ENCODE data around the gene DR1. TPM values are rescaled to one million over a fixed set of nuclear protein-coding genes. Genes with fewer than 3 reads are reported as not detected.

Gene DR1
- total and polyA plus RNA-seq, 2 of the 4 experiments (the other 2 are of a cell fraction): 27.1 to 39.4 TPM

- H3K27ac ChIP-seq (ENCODE audit: insufficient read depth, low read length): no peak overlapping the region
- H3K4me2 ChIP-seq (ENCODE audit: low read depth, low read length): no peak overlapping the region
- H3K4me1 ChIP-seq (ENCODE audit: control insufficient read depth, insufficient read depth, low read length): 0 out of 2 replicates have a peak, but pooled peaks cover 1% of the 10 kb centered on the region
- H3K9ac ChIP-seq (ENCODE audit: low read depth, low read length): no peak overlapping the region
- H3K14ac ChIP-seq (replicated peaks; ENCODE audit: low read depth, low read length): no peak overlapping the region
- no peak overlapping the region for H4K5ac ChIP-seq (ENCODE audit: low read depth, low read length)
- H2BK20ac ChIP-seq (ENCODE audit: low read depth, low read length): no peak overlapping the region
- H3K79me1 ChIP-seq (ENCODE audit: low read depth in 1 of 2, low read length in 2 of 2): peaks cover 12 to 36% of the 10 kb centered on the region in 2 experiments
- CTCF ChIA-PET: no interaction called here
- BruUV-seq (replicated peaks): no TSS peak
- in situ Hi-C loops (cut with MboI; ENCODE audit: low sequenced_read_pairs): no loop called here
- H3K23ac ChIP-seq (ENCODE audit: low read depth, low read length): no peak overlapping the region
- H3K36me3 ChIP-seq (ENCODE audit: control insufficient read depth, insufficient read depth, low read length): peaks cover 14% of the 10 kb centered on the region
- no peak overlapping the region for H3K56ac ChIP-seq (ENCODE audit: extremely low read depth, insufficient read depth, low read length)
- intact Hi-C loops (cut with micrococcal nuclease): no loop called here
- no peak overlapping the region for H2BK15ac ChIP-seq (ENCODE audit: low read depth, low read length)
- ATAC-seq (ENCODE audit: low read depth) (no peak), DNase-seq (no peak)
- H4K91ac ChIP-seq (ENCODE audit: insufficient read depth, low read depth, low read length): no peak overlapping the region
- no peak overlapping the region; a peak in 1 of 4 replicates for H4K8ac ChIP-seq (ENCODE audit: low read depth in 2 of 2, low read length in 2 of 2)
- dilution Hi-C loops (cut with HindIII; ENCODE audit: low sequenced_read_pairs, unreplicated experiment): no loop called here
- no peak overlapping the region for H2AK5ac ChIP-seq (ENCODE audit: low read depth, low read length)
- POLR2A ChIA-PET (ENCODE audit: unreplicated experiment): no interaction called here
- no peaks in the 10 kb centered on the region for H3K27me3 ChIP-seq (ENCODE audit: control insufficient read depth, insufficient read depth, low read length)
- no peak overlapping the region for H3K4me3 ChIP-seq (ENCODE audit: insufficient read depth, low read depth, low read length)
- H3K18ac ChIP-seq (ENCODE audit: low read depth, low read length): no peak overlapping the region
- H3K4ac ChIP-seq (ENCODE audit: low read depth, low read length): no peak overlapping the region
- no peak for TF ChIP-seq ELK1 (IDR thresholded peaks at IDR 0.05; ENCODE audit: borderline replicate concordance, low read depth, low read length)
- TF ChIP-seq MAZ (IDR thresholded peaks at IDR 0.05; ENCODE audit: borderline replicate concordance, low read depth, low read length): no peak
- TF ChIP-seq BHLHE40 (IDR thresholded peaks at IDR 0.05; ENCODE audit: low read depth, low read length): no peak
- TF ChIP-seq RAD21 (IDR thresholded peaks at IDR 0.05; ENCODE audit: low read length): no peak
- no peak for TF ChIP-seq CHD1 (IDR thresholded peaks at IDR 0.05; ENCODE audit: low read depth, low read length)
- TF ChIP-seq MXI1 (IDR thresholded peaks at IDR 0.05; ENCODE audit: borderline replicate concordance, low read depth, low read length): no peak
- TF ChIP-seq FOS (IDR thresholded peaks at IDR 0.05; ENCODE audit: low read depth, low read length): no peak
- TF ChIP-seq MAFK (IDR thresholded peaks at IDR 0.05; ENCODE audit: low read depth, low read length): no peak
- no peak for TF ChIP-seq CTCF (conservative IDR thresholded peaks at IDR 0.05; ENCODE audit: low read depth, low read length)
- TF ChIP-seq SMC3 (IDR thresholded peaks at IDR 0.05; ENCODE audit: low read depth, low read length): no peak
- no peak for TF ChIP-seq POLR2A (IDR thresholded peaks at IDR 0.05; ENCODE audit: low read depth, low read length)
- H2AFZ ChIP-seq (replicated peaks; ENCODE audit: low read length, poor library complexity): no peak overlapping the region
- no peaks in the 10 kb centered on the region for H3K9me3 ChIP-seq (ENCODE audit: control insufficient read depth, insufficient read depth, low read length)
- peaks cover 35% of the 10 kb centered on the region for H4K20me1 ChIP-seq (ENCODE audit: insufficient read depth, low read length)
- H2BK5ac ChIP-seq (ENCODE audit: low read depth, low read length, poor library complexity, severe bottlenecking): no peak overlapping the region
- no peak overlapping the region for H2AK9ac ChIP-seq (replicated peaks; ENCODE audit: low read depth, low read length, poor library complexity)
- H2BK120ac ChIP-seq (ENCODE audit: low read depth, low read length): no peak overlapping the region
- peaks cover 6% of the 10 kb centered on the region for H3K9me1 ChIP-seq (ENCODE audit: insufficient read depth, low read length)
Measured at GRCh38 chr1:93352376-93352775, 6.7 kb downstream of the DR1 start.
